ENCODE data around the gene LSP1.

Gene LSP1

GRCh38 chr11:1825039-1825740 lies 27.7 kb upstream of the LSP1 start:
- DNase-seq (ENCODE audit: low read depth) = peak; percentile 58
- H3K4me3 ChIP-seq (ENCODE audit: low read depth, low read length) = no peak overlapping the region
- peak; percentile 47 for TF ChIP-seq CTCF (IDR thresholded peaks at IDR 0.05; ENCODE audit: insufficient read depth, low read depth, low read length, missing control alignments)

- no peak overlapping the region for H3K4me3 ChIP-seq (ENCODE audit: low read depth, low read length)
- no peak for DNase-seq (ENCODE audit: low read depth)
- no peak for TF ChIP-seq CTCF (IDR thresholded peaks at IDR 0.05; ENCODE audit: insufficient read depth, low read depth, low read length, missing control alignments)
Observed at GRCh38 chr11:1825785-1826451, 27.0 kb upstream of the LSP1 start.

GRCh38 chr11:1826552-1827094 lies 26.3 kb upstream of the LSP1 start:
- no peak overlapping the region for H3K4me3 ChIP-seq (ENCODE audit: low read depth, low read length)
- no peak for DNase-seq (ENCODE audit: low read depth)
- no peak for TF ChIP-seq CTCF (IDR thresholded peaks at IDR 0.05; ENCODE audit: insufficient read depth, low read depth, low read length, missing control alignments)

DNA sequence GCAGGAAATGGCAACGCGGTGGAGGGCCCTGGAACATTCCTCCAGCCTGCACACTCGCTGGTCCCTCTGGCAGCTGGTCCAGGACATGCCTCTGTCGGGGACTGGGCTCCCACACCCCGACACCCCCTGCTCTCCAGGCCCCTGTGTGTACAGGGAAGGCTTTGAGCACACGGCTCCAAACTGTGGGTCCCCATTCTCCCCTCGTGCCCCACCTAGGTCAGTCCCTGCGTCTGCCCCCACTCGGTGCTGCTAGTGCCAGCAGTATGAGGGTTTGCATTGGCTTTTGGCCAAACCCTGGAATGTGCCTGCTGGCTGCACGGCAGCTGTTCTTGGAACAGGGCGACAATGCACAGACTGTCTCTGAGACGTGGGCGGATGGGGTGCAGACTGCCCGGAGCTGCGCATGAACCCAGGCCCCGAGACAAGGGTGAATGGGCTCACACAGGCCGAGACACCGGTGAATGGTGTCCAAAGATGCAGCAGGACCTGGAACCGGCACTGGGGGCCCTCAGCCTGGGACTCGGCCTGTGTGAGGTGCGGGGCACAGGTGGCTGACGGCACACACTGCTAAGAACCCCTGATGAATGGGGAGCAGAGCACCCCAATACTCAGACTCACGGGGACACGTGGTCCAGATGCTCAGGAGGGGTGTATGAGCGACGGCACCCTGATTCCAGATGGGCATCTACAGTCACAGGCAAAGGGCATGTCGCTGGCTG lies 25.6 kb upstream of the LSP1 start:
- DNase-seq (ENCODE audit: low read depth) = no peak
- no peak for TF ChIP-seq CTCF (IDR thresholded peaks at IDR 0.05; ENCODE audit: insufficient read depth, low read depth, low read length, missing control alignments)
- no peak overlapping the region for H3K4me3 ChIP-seq (ENCODE audit: low read depth, low read length)

DNA sequence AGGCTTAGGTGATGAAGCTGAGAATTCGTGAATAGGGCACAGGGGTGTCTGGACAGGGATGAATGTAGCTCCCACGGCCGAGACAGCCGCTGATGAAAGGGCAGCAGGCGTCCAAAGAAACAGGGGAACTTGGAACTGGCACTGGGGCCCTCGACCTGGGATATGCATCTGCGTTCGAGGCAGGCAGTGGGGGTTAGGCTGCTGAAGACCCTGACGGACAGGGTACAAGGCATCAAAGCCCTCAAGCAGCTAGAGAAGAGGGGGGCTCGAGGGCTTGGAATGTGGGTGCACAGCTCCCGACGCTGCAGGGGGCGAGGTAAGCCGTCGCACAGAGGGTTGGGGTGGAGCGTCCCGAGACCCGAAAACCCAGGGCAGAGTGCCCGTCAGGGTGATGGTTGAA lies 25.0 kb upstream of the LSP1 start:
- DNase-seq (ENCODE audit: low read depth) = no peak
- no peak for TF ChIP-seq CTCF (IDR thresholded peaks at IDR 0.05; ENCODE audit: insufficient read depth, low read depth, low read length, missing control alignments)
- H3K4me3 ChIP-seq (ENCODE audit: low read depth, low read length) = no peak overlapping the region

DNA sequence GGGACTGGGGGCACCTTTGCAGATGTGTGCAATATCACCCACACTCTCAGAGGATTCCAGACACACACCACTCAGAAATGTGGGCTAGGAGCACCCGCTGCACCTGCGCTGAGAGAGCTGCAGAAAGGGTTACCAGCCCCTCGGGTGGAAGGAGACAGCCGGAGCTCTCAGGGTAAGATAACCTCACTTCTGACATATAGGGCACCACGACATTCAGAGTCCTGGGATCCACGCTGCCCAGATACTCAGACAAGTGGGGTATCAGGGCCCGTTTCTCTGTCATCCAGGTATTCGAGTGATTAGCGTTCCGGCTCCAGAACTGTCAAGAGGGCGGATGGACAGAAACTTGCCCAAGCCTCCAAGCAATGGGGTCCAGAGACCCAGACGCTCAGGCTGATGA lies 24.3 kb upstream of the LSP1 start:
- no peak overlapping the region for H3K4me3 ChIP-seq (ENCODE audit: low read depth, low read length)
- DNase-seq (ENCODE audit: low read depth) = no peak
- no peak for TF ChIP-seq CTCF (IDR thresholded peaks at IDR 0.05; ENCODE audit: insufficient read depth, low read depth, low read length, missing control alignments)
